ENCODE results near the gene AFF3.

The AFF3 gene

GRCh38 chr2:99918389-99918788 is 224.0 kb downstream of the AFF3 start:
- DNase-seq = no peak

DNA sequence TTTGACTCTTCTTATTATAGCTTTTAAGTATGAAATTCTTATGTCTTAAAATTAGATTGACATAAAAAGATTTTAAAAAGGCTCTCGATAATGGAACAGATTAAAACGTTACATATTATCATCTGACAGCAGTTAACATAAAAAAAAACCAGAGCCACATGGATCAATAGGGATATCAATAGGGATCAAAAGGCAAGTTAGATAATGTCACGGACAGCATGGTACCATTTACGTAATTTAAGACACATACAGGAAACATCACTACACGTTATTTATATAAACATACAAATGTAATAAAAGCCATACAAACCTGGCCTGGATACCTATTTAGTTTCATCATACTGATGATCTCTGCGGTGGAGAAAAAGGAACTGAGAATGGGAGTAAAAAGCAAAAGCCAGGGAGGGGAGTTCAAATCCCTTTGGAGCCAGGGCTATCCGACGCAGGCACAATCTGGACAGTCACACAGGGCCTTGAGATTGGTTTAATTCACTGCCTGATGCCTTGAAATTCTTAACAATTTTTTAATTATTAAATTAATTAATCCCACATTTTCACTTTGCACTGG is 227.2 kb downstream of the AFF3 start:
- no peak for DNase-seq

GRCh38 chr2:99911736-99912135 is 230.7 kb downstream of the AFF3 start:
- DNase-seq = no peak

DNA sequence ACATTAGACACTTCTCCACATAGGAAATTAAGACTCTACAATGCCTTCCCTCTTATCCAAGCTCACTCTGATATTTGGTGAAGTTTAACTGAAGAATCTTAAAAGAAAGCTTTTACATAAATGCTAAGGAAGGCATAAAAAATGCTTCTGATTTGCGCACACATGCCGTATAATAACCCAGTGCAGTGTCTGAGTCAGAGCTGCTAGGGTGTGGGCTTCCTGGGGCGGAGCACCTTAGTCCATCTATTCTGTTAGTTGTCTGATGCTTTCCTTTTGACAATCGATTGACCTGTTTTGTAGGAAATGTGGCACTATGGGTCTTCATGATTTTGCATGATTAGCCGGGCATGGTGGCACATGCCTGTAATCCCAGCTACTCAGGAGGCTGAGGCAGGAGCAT is 231.5 kb downstream of the AFF3 start:
- no peak for DNase-seq

GRCh38 chr2:99905636-99906035 is 236.8 kb downstream of the AFF3 start:
- DNase-seq = no peak

- no peak for DNase-seq
These were observed 237.4 kb downstream of the AFF3 start for GRCh38 chr2:99905025-99905424.

DNA sequence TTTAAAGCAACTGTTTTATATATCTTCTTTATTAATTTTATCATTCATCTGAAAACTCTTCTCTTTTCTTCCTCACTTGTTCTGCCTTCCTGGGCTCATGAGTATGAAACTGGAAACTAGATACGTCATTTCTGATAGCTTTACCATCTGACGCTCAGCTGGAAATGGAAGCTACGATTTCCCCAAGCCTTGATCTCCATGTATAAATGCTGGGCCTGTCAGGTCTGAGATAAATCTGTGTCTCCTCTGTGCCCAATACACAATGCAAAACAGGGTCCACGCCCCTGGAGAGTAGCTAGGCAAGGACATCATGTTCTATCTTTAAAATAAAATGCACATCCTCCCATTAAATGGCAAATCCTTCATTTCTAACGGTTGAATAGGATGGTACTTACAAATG is 238.4 kb downstream of the AFF3 start:
- DNase-seq = no peak

- no peak for DNase-seq
These were observed 241.8 kb downstream of the AFF3 start for GRCh38 chr2:99900556-99900955.

GRCh38 chr2:99899882-99900281 is 242.5 kb downstream of the AFF3 start:
- no peak for DNase-seq

- DNase-seq = no peak
These were observed 243.1 kb downstream of the AFF3 start for GRCh38 chr2:99899058-99899855.

GRCh38 chr2:99898336-99899048 is 243.9 kb downstream of the AFF3 start:
- DNase-seq = no peak

DNA sequence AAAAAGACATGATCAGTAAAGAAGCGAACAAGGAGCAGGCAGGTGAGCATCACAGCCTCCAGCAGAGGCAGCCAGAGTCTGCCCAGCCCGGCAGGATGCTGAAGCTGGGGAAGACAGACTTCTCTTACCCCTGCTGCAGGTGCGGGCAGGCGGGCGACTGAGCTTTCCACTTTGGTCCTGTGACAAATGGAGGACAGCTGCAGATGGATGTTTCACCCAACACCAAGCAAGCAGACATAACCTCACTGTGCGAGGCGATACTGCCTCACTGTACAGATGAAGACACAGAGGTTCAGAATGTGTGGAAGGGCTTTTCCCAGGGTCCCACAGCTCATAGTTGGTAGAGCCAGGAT is 251.0 kb downstream of the AFF3 start:
- no peak for DNase-seq

DNA sequence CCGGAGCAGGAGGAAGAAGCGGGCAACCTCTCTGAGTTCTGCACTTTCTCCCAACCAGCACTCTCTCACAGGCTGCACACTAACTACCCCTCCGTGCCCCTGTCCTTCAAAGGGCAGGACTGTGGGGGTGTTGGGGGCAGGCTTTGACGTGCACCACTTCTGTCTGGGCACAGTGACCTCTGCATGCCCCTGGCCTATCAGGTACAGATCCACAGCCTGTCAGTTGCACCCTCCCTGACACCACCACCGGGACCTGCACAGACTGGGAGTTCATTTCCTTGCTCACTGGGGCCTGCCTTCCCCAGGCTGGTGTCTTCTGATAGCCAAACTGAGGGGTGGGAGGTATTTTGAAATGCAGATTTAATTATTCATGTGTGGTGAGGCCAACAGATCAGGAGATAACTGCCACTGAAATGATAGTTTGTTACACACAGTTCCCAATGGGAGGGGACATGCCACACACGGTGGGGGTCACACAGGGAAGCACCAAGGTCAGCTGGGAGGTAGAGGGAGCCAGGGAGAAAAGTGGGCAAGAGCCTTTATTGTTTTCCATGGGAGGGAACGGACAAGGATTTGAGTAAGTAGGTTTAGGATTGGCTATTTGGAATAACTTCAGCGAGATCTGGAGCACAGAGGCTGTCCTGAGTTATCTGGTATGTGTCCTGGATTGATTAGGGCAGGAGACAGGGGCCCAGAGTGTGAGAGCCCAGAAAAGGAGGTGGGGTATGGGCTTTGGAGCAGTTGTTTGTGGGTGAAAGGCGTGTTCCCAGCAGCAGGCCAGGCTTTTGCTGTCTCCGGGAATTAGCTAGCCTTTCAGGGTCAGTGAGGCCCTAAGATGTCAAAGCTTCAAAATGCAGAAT is 251.6 kb downstream of the AFF3 start:
- DNase-seq = no peak

- no peak for DNase-seq
These were observed 253.8 kb downstream of the AFF3 start for GRCh38 chr2:99888617-99889016.

- DNase-seq = no peak
These were observed 256.0 kb downstream of the AFF3 start for GRCh38 chr2:99886418-99886817.

- no peak for DNase-seq
These were observed 259.0 kb downstream of the AFF3 start for GRCh38 chr2:99883358-99883757.

- DNase-seq = no peak
These were observed 260.3 kb downstream of the AFF3 start for GRCh38 chr2:99881901-99882591.

DNA sequence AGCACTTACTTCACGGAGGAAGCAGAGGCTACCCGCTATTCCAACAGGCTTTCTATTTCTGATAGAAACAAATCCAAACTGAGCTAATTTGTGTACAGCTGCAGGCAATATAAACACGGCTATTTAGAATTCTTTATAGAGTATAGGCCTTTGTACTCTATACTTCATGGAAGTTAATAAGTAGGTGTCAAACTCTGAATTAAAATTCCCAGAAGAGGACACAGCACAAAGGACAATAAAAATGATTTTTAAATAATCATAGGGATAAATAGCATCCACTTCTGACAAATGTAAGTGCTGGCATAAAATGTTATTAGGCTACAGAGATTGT is 261.5 kb downstream of the AFF3 start:
- DNase-seq = no peak

DNA sequence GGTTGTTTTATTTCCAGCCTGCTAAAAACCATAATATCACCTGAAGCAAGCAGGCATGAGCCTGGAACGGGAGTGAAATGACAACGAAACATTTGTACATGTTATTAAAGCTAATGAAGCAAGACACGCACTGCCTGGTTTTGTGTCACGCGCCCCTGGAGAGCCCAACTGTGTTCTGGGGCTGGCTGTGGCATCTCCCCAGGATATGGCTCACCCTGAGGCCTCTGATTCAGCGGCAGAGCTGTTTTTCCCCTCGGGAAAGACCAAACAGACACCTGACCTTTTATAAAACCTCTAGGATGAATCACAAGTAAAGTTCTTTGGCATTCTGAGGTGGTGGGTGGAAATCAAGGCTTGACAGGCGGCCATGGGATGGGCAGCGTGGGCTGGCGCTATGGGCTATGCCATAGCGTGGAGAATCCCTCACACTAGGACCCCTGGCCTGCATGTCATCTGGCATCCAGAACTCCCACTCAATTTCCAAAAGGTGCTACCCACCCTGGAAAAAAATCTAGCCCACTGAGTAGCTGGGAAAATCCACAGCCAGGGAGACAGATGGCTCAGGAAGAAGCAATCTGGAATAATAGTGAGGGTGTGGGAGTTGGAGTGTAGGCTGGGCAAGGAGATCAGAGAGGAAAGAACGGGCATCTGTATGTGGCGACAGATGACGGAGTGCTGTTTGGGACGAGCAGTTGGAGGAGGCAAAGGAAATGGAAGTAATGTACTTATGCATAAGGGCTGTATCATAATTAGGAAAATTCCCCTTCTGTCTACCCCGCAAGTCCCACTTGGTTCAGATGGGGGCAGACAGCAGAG is 262.0 kb downstream of the AFF3 start:
- DNase-seq = no peak

DNA sequence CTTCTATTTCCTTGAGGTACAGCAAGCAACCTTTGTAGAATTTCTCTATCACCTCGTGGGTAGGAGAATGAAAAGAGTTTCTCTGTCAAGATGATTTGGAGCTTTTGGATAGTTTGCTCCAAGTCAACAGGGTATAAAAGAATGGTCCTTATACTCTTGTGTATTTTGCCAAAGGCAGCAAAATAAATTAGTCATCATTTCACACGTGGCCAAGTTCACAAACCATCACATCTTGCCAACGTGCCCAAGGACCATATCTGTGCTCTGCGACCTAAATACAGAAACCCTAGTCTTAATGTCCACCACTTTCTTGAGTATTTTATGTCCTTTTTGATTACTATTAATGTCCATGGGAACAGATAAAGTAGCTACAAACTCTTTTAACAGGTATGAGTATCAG is 262.9 kb downstream of the AFF3 start:
- no peak for DNase-seq

DNA sequence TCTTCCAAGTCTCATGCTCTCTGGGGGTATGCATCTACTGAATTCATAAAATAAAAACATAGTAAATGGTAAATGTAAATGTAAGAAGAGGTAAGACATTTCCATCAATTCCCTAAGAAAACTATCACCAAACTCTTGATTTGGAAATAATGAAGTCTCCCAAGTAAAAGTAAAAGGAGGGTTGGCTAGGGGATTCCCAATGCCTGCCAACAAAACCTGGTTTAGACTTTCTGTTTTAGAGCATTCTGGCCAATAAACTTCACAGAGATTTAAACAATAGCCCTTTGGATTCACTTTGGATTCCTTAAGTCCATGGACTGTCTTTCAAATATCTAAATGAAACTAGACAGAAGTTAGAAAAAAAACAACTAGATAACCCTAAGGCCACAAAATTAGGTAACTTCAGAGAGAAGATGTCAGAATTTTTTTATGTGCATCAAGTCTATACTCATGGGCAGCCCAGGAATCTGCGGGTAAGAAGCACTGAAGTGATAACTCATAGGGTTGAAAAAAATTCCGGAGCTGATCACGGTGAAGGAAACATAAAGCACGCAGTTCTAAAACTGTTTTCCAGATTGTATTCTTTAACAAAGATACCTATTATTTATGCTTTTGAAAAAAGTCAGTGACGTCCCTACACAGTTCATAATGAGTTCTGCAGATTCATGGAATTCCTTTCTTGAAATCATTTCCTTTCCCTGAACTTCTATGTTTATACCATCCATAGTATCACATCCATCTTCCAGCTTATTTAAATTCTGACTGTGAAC is 263.6 kb downstream of the AFF3 start:
- DNase-seq = no peak

Data from NCI-H187 (cell line).